NCI-H187 treated with DMSO at 0.1 percent for 48 hours (cell line): ENCODE measurements around the gene CDK5RAP3.
"Not testable (repeated sequence)": the region's sequence is repeated elsewhere in the genome, so short reads cannot be mapped to it uniquely, and the experiment has no call there.

Experiments
- DNase-seq: peaks from one replicate; lab custom pipeline; 2025; lab: John Stamatoyannopoulos, UW

Gene CDK5RAP3, protein sequence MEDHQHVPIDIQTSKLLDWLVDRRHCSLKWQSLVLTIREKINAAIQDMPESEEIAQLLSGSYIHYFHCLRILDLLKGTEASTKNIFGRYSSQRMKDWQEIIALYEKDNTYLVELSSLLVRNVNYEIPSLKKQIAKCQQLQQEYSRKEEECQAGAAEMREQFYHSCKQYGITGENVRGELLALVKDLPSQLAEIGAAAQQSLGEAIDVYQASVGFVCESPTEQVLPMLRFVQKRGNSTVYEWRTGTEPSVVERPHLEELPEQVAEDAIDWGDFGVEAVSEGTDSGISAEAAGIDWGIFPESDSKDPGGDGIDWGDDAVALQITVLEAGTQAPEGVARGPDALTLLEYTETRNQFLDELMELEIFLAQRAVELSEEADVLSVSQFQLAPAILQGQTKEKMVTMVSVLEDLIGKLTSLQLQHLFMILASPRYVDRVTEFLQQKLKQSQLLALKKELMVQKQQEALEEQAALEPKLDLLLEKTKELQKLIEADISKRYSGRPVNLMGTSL

DNA sequence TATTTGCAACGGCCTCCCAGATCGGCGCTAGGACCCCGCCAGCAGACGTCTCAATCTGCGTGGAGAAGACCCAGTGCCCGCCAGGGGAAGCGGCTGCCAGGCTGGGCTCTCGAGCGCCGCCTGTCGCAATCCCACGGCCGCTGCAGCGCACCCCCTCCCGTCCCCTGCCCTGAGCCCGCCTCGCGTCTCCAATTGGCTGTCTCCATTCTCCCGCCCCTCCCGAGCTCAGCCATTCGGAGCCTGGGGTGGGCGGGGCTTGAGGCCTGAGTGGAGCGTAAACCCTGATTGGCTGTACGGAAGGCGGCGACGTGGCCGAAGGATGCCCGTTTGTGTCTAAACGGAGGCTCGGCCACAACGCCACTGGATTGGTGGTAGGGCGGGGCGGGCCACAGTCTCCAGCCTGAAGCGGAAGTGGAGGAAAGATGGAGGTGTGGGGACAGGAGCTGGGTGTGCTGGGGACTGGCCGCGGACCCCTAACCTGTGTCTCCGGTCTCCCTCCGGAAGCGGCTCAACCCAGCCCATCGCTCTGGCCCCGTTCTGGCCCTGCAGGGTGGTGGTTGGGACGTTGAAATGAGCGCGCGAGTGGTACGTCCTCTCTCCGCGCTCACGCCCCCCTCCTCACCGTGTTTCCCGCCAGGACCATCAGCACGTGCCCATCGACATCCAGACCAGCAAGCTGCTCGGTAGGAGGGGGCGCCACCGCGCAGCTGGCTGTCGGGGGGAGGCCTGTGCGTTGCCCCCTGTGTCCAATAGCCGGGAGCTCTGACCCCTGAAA lies at the start of gene CDK5RAP3:
TSS of gene CDK5RAP3 (plus strand) at position 389 of the 775 bp plus-strand sequence. CDS start at position 423, 34 bp downstream.
- DNase-seq: peak; percentile 95

DNA sequence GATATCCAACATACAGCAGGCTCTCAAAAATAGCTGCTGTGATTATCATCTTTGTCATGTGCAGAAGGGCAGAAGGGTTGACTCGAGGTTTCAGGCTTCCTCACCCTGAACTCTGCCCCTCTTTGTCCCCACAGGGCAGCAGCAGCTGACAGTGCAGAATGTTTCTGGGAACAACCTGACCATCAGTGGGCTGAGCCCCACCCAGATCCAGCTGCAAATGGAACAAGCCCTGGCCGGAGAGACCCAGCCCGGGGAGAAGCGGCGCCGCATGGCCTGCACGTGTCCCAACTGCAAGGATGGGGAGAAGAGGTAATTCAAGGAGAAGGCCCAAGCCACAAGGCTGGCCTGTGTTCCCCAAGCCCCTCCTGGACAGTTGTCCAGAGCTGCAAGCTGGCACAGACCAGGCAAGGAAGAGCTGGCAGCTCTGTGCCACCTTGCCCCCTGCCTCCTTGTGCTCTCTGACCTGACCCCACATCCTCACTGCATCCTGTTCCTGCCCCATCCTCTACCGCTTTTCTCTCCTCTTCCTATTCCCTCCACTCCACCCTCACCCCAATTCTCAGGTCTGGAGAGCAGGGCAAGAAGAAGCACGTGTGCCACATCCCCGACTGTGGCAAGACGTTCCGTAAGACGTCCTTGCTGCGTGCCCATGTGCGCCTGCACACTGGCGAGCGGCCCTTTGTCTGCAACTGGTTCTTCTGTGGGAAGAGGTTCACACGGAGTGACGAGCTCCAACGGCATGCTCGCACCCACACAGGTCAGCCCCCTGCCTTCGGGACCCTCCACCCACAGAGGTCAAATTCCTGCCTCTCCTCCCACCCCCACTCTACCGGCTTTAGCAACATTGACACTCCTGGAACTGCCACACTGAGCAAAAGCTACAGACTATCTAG lies 45.9 kb upstream of the CDK5RAP3 start:
- DNase-seq: no peak

DNA sequence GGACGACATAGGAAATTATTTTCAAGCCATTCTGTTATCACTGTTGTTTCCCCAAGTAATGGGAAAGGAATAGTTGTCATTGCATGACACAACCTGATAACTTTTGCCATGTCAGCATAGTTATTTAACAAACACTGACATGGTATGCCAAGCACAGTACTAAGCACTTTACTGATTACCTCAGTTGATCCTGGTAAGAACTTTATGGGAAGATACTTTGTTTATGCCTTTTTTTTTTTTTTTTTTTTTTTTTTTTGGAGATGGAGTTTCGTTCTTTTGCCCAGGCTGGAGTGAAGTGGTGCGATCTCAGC lies 45.3 kb upstream of the CDK5RAP3 start:
- DNase-seq: no peak

DNA sequence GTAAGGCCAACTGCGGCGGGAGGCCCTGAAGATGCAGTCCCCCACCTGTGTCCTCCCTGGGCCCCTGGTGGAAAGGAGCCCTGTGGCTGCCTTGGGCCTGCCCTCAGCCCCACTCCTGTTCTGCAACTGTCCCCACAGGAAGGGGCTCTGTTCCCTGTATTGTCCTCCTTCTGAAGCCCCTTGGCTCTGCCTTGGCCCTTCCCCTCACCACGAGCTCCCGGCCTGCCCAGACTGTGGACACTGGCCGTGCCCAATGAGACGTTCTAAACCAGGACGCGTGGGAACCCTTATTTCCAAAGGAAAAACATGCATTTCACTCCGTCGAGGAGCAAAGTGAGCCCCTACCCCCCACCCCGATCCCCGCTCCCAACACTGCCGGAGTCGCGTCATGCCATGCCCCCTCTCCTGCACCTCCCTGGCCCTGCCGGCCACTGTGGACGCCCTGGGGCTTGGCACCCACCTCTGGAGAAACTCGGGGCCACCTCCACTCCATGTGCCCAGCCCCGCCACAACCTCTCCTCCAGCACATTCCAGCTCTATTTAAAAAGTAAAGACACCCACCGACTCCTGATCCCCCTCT lies 43.0 kb upstream of the CDK5RAP3 start:
- DNase-seq: no peak

DNA sequence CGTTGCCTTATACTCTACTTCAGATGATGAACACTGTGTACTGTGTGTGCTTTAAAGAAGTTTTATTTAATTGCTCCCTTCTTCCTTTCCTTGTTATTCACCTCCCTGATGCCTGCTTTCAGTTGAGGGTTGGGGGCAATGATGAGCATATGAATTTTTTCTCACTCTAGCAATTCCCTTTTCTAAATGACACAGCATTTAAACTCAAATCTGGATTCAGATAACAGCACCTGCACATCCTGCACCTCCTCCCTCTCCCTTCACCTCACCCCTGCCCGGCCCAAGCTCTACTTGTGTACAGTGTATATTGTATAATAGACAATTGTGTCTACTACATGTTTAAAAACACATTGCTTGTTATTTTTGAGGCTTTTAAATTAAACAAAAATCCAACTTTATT lies 42.5 kb upstream of the CDK5RAP3 start:
- DNase-seq: no peak

DNA sequence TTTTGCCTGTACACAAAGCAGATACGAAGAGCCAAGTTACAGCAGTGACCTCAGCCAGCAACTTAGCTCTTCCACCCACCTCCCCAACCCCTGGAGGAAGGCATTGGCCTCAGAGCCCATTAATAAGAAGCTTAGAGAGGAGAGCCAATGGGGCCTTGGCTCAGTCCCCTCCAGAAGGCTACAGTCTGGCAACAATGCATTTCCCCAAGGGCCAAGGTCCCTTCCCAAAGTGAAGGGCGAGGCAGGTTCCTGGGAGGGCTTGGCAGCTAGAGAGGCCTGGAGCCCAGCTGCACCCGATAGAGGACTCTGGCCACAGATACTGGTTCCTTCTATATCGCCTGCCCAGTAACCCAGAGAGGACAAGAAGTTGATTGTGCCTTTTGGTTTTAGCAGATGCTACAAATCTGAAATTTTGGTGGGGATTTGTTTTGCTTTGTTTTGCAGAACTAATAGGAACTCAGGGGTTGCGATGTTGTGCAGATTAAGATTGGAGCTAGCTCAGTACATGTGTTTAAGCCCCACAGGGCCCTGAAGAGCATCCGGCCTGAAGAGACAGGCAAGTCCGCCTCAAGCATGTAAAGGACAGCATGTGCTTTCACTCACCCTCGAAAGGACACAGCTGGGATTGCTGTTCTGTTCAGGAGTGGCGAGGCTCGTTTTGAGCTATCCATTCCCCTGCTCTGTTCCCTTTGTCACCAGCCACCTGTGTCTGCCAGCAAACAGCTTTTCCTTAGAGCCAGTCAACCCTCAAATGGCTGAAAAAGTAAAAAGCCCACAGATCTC lies 41.5 kb upstream of the CDK5RAP3 start:
- DNase-seq: no peak

DNA sequence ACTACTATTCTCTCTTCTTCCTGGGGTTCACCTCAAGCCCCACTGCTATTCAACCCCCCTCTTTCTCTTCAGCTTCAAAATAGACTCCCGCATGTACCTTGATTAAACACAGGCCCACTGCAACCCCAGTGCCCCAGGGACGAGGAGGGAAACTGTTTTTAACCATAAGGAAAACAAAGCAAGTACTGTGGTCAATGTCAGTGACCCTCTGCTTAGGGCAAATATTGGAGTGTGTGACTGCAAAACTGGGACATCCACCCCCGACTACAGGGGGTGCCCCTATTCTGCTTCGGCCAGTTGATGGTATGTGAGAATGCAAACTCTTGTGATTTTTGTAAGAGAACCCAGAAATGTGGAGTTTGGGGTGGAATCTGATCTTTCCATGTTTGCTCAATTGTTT lies 39.1 kb upstream of the CDK5RAP3 start:
- DNase-seq: no peak

DNA sequence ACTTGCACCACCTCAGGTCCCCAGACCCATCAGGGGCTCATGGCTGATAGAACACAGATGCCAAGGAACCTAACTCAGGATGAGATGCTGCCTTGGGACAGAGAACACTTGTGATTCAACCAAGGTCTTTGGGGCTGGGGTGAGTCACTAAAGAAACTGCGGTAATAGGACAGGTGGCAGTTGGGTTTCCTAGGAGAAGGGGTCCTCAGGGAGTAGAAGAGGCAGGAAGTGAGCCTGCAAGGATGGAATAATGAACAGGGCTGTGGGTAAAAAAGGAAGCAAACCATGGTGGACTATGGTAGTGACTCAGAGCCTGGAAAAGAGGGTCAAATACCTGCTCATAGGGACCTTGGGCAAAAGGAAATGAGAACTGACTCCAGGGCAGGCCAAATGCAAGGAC lies 36.1 kb upstream of the CDK5RAP3 start:
- no peak for DNase-seq

DNA sequence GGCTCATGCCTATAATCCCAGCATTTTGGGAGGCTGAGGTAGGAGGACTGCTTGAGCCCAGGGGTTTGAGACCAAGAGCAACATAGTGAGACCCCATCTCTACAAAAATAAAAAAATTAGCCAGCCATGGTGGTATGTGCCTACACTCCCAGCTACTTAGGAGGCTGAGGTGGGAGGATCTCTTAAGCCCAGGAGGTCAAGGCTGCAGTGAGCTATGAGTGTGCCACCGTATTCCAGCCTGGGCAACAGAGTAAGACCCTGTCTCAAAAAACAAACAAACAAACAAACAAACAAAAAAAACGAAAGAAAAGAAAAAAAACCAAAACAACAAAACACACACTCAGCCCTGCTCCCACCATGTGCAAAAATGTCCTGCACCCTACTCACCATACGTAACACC lies 35.4 kb upstream of the CDK5RAP3 start:
- DNase-seq: not testable (repeated sequence)

DNA sequence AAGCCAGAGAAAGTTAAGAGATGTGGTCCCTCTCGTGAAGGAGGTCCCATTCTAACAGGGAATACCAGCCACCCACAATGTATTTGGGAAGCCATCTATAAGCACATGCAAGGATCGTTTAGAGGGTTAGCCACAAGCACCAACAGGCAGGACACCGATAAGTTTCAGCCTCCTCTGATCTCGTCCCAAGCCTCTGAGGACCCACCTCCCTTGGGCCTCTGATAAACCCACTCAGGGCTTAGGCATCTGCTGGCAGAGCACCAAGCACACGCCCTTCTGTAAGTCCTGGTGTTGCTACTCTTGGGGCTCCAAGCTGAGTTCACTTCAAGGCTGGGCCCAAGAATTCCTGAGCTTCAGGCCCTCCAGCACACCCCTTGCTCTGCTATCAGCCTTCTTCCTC lies 35.0 kb upstream of the CDK5RAP3 start:
- no peak for DNase-seq

DNA sequence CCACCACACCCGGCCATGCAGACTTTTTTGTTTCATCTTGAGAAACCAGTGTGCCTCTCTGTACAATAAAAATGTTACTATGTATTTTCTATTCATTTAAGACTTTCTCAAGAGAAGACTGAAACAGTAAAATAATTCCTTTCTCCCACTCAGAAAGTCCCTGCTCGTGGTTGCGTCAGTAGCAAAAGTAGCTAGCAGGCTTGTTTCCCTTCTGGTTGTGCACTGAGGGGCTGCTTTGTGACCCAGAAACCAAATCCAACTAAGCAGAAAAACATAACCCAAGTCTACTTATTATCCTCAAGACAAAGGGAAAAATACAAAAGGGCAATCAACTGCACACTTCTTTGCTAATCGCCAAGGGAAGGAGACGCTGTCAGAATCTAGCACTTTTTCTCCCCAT lies 33.0 kb upstream of the CDK5RAP3 start:
- DNase-seq: no peak

DNA sequence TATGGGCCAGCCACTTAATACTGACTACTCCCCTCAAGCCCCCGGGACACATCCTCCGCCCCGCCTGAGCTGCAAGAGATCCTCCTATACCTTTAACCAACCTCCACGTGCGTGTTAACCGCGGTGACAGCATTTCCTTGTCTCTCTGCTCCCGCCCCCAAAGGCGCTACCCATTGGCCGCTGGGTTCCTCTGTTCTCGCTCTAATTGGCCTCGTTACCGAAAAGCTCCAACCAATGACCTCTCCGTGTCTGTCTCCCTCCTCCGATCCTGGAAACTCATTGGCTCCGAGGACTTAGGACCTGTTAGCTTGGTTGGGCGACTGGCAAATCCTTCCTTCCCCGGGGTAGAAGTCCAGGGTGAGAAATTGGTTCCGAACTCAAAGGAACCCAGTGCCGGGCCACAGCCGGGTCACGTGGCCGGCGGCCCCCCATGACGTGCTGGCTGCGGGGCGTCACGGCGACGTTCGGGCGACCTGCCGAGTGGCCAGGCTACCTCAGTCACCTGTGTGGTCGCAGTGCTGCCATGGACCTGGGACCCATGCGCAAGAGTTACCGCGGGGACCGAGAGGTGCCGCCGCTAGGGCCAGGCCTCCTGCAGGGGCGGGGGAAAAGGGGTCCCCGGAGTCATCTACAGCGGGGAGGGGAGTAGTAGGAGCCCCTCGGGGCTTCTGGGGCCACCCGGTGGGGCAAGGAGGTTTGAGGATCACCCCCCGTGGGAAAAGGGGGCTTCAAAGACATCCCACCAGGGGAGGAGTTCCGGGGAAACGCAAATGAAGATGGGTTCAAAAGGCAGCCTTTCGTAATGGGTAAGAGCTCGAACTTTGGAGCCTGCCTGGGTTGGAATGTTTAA lies 29.4 kb upstream of the CDK5RAP3 start, which contains the start of gene PNPO:
TSS of gene PNPO (plus strand) at position 326 of the 850 bp plus-strand sequence. CDS start at position 431, 105 bp downstream.
- DNase-seq: peak; percentile 95

DNA sequence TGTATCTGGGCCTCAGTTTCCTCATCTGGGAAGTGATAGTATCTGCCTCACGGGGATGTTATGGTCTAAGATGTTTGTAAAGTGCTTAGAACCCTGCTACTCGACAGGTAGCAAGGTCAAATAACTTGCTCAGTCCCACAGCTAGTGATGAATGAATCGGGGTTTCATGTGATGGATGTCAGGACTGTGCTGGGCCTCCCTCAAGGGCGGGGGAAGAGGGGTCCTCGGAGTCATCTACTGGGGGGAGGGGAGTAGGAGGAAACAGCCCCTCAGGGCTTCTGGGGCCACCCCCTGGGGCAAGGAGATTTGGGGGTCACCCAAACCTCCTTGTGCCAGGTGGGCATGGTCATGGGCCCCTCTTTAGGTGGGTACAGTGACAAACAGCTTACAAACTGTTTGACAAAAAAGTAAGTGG lies 28.8 kb upstream of the CDK5RAP3 start:
- DNase-seq: no peak

DNA sequence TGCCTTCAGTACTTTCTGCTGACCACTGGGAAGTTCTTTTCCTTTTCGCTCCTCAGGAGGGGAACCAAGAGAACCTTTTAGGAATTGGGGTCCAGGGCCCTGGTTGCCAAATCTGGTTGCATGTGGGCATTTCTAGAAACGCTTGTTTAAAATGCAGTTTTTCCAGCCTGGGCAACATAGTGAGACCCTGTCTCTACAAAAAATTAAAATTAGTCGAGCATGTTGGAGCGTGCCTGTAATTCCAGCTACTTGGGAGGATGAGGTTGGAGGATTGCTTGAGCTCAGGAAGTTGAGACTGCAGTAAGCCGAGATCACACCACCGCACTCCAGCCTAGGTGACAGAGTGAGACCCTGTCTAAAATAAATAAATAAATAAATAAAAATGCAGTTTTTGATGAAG lies 28.3 kb upstream of the CDK5RAP3 start:
- no peak for DNase-seq

DNA sequence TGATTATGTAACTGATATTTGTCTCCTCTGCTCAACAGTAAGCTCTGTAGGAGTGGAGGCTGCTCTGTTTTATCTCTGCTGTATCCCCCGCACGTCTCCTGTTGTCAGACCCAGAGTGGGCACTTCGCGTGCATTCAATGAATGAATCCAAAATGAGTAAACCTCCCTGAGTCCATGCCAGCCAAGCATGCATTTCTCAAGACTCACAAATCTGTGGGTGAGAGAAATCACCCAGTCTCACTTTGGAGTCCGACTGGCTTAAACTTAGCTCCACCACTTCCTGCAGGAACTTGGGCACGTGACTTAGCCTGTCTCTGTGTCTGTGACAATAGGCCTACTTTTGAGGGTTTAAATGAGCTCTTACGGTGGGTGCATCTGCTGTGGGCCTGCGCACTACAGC lies 25.8 kb upstream of the CDK5RAP3 start:
- DNase-seq: no peak

DNA sequence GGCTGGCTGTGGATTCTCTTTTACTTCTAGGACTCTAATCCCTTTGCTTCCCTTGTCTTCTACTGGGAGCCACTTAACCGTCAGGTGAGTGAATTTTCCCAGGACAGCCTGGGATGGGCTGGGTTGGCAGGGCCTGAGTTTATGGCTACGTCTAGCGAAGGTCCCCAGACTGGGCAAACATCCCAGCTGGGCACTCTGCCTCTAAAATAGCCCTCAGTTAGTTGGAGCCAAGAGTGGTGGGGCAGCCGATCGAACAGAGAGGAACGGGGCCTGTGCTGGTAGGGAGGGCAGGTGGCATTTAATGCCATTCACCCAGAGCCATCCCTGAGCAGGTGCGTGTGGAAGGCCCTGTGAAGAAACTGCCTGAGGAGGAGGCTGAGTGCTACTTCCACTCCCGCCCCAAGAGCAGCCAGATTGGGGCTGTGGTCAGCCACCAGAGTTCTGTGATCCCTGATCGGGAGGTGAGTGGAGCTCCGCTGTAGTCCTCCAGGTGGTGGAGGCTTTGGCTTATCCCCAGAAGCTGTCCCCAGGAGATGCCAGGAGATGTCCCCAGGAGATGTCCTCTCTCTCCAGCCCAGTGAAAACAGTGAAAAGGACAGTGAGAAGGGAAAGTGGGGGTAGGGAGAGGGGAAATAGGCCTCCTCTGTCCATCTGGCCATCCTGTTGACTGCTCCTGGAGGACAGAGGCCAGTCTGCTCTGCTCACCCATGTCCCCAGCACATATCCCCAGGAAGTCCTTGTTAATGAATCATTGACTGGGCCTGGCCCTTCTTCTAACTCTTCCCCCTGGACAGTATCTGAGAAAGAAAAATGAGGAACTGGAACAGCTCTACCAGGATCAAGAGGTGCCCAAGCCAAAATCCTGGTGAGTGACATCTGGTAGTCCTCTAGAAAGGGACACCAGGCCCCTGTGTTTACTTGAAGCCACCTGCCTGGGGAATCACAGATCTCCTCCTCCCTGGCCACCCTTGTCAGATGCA lies 25.1 kb upstream of the CDK5RAP3 start:
- no peak for DNase-seq

DNA sequence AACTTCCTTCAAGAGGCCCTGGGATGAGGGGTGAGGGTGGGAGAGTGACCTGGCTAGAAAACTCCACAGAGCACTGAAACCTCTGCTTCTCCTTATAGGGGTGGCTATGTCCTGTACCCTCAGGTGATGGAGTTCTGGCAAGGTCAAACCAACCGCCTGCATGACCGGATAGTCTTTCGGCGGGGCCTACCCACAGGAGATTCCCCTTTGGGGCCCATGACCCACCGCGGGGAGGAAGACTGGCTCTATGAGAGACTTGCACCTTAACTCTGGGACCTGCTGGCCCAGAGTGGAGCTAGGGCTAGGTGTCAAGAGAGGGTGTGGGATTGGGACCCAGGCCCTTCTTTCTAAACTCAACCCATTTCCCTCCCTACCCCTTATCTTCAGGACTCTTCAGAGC lies 24.4 kb upstream of the CDK5RAP3 start:
- no peak for DNase-seq

DNA sequence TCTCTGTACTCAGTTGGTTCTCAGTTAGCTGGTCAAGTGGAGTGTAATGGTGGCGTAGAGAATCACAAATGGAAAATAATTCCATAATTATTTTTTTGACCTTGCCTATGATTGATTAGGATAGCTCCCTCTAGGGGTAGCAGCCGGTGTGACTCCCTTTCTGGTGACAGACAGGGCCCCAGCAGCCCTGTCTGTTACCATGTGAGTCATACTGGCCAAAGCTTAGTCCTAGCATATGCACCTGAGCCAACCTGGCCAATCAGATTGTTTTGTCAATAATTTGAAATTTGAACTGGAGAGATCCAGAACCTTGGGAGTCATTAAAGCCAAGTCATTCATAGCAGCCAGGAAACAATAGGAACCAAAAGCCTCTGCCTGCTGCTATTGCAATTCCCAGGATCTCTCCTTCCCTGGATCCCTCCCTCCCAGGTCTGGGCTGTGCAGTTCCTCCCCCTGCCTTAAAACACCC lies 23.9 kb upstream of the CDK5RAP3 start:
- peak; percentile 33 for DNase-seq
